Loucy (cell line): ENCODE results near the gene DTNBP1.

Experiments
- H2AFZ ChIP-seq: fragments of 200-600 bp; sonication (generic); 2 replicates; pipeline ENCODE4 v1.6.0; 2016; ENCODE audit warnings: antibody characterized with exemption, mild to moderate bottlenecking, low read length, moderate library complexity
- H3F3A ChIP-seq: fragments of 200-600 bp; 2 replicates; pipeline ENCODE4 v1.6.0; 2016; ENCODE audit warnings: antibody characterized with exemption, low read depth, mild to moderate bottlenecking
- H3K27me3 ChIP-seq: fragments of 200-600 bp; sonication (generic); 2 replicates; pipeline ENCODE4 v1.6.1; 2014; ENCODE audit warnings: low read length, mild to moderate bottlenecking; ENCODE audit not compliant: insufficient read depth, poor library complexity, severe bottlenecking
- H3K36me3 ChIP-seq: fragments of 200-600 bp; sonication (generic); 2 replicates; pipeline ENCODE4 v1.6.1; 2016; ENCODE audit warnings: low read length; ENCODE audit not compliant: insufficient read depth
- H3K4me1 ChIP-seq: fragments of 200-600 bp; sonication (generic); 2 replicates; pipeline ENCODE4 v1.5.1; 2014; ENCODE audit warnings: low read length, mild to moderate bottlenecking; ENCODE audit not compliant: insufficient read depth, poor library complexity, severe bottlenecking
- H3K4me2 ChIP-seq: fragments of 200-600 bp; sonication (generic); 2 replicates; pipeline ENCODE4 v1.6.0; 2014; ENCODE audit warnings: antibody characterized with exemption, low read length, low read depth, mild to moderate bottlenecking; ENCODE audit not compliant: poor library complexity, severe bottlenecking
- H3K4me3 ChIP-seq: fragments of 200-600 bp; sonication (generic); 2 replicates; pipeline ENCODE4 v1.5.1; 2014; ENCODE audit warnings: low read length, mild to moderate bottlenecking, mixed read lengths; ENCODE audit not compliant: poor library complexity, severe bottlenecking
- H3K79me2 ChIP-seq: fragments of 200-600 bp; sonication (generic); 2 replicates; pipeline ENCODE4 v1.6.1; 2014; ENCODE audit warnings: low read length; ENCODE audit not compliant: insufficient read depth
- H3K9ac ChIP-seq: fragments of 200-600 bp; sonication (generic); 2 replicates; pipeline ENCODE4 v1.6.0; 2014; ENCODE audit warnings: mild to moderate bottlenecking, low read depth, low read length, moderate library complexity; ENCODE audit not compliant: poor library complexity, severe bottlenecking
- H3K9me2 ChIP-seq: fragments of 200-600 bp; sonication (generic); replicated peaks from 2 replicates; pipeline ENCODE4 v1.6.1; 2016; ENCODE audit warnings: low read depth, low read length, mixed read lengths
- H3K9me3 ChIP-seq: fragments of 200-600 bp; sonication (generic); 2 replicates; pipeline ENCODE4 v1.6.1; 2014; ENCODE audit warnings: mild to moderate bottlenecking, antibody characterized with exemption, low read length, low read depth; ENCODE audit not compliant: insufficient read depth
- H4K20me1 ChIP-seq: fragments of 200-600 bp; sonication (generic); 2 replicates; pipeline ENCODE4 v1.6.0; 2014; ENCODE audit warnings: antibody characterized with exemption, low read length, mild to moderate bottlenecking; ENCODE audit not compliant: insufficient read depth, poor library complexity, severe bottlenecking
- EZH2phosphoT487 ChIP-seq: fragments of 200-600 bp; IDR thresholded peaks from 2 replicates; pipeline ENCODE4 v1.6.1; 2018; ENCODE audit warnings: antibody characterized with exemption, mild to moderate bottlenecking, moderate library complexity, borderline replicate concordance
- TF ChIP-seq, protein P1 (sequence below): fragments of 200-600 bp; sonication (generic); conservative IDR thresholded peaks from 2 replicates; pipeline ENCODE4 v1.5.1; 2014; ENCODE audit warnings: mild to moderate bottlenecking, antibody characterized with exemption, low read length

Gene DTNBP1

DNA sequence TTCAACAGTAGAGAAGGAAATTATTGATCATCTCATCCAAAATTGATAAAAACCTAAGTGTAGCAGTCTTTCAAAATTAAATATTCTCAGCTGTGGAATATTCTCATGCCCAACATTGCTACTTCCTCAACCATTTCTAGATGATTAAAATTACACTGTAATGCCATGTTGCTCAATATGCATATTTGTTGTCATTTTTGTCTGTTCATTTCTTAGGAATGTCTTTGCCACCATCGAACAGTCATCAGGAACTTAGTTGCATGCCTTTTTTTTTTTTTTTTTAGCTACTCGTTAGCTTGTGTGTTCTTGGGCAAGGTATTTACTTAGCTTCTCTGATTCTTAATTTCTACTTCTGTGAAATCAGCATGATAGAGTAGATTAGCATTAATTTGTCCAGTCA, 188.6 kb downstream of the DTNBP1 start:
- Histone ChIP-seq H2AFZ (no peak overlapping the region), H3K79me2 (peaks cover 96% of the 10 kb centered on the region), H3K36me3 (peaks cover 95% of the 10 kb centered on the region), H3K4me2 (no peak overlapping the region), H3F3A (no peaks in the 10 kb centered on the region), H3K9me3 (no peaks in the 10 kb centered on the region), H3K27me3 (no peaks in the 10 kb centered on the region), H4K20me1 (peaks cover 90% of the 10 kb centered on the region), H3K4me1 (no peaks in the 10 kb centered on the region), H3K4me3 (no peak overlapping the region), H3K9me2 (no peaks in the 10 kb centered on the region), H3K9ac (no peak overlapping the region)
- TF ChIP-seq, protein P1, sequence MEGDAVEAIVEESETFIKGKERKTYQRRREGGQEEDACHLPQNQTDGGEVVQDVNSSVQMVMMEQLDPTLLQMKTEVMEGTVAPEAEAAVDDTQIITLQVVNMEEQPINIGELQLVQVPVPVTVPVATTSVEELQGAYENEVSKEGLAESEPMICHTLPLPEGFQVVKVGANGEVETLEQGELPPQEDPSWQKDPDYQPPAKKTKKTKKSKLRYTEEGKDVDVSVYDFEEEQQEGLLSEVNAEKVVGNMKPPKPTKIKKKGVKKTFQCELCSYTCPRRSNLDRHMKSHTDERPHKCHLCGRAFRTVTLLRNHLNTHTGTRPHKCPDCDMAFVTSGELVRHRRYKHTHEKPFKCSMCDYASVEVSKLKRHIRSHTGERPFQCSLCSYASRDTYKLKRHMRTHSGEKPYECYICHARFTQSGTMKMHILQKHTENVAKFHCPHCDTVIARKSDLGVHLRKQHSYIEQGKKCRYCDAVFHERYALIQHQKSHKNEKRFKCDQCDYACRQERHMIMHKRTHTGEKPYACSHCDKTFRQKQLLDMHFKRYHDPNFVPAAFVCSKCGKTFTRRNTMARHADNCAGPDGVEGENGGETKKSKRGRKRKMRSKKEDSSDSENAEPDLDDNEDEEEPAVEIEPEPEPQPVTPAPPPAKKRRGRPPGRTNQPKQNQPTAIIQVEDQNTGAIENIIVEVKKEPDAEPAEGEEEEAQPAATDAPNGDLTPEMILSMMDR = no peak
- no peak for TF ChIP-seq EZH2phosphoT487

DNA sequence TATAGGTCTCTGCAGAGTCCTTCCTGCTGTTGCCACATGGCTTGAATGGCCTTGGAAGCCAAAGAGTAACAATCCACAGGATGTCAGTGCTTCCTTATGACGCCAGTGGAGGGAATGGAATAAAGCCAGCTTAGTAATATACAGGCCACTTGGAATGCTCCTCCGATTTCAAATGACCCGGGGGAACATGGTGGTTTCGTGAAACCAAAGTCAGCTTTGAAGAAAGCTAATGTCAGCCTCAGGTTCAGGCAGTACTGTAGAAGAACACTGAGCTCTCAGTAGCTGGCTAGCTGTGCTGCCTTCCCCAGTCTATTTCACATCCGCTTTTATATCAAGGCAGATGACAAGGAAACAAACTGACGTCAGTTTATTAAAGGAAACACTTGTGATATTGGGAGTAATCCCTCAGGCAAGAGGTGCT, 189.1 kb downstream of the DTNBP1 start:
- no peaks in the 10 kb centered on the region for H3K9me2 ChIP-seq
- H3K79me2 ChIP-seq = peaks cover 94% of the 10 kb centered on the region
- H3K9ac ChIP-seq = no peak overlapping the region
- H3F3A ChIP-seq = no peaks in the 10 kb centered on the region
- H3K4me1 ChIP-seq = no peaks in the 10 kb centered on the region
- H3K9me3 ChIP-seq = no peaks in the 10 kb centered on the region
- no peak overlapping the region for H2AFZ ChIP-seq
- peaks cover 88% of the 10 kb centered on the region for H4K20me1 ChIP-seq
- peaks cover 94% of the 10 kb centered on the region for H3K36me3 ChIP-seq
- TF ChIP-seq EZH2phosphoT487 = no peak
- TF ChIP-seq, protein P1 = no peak
- no peaks in the 10 kb centered on the region for H3K27me3 ChIP-seq
- no peak overlapping the region for H3K4me3 ChIP-seq
- H3K4me2 ChIP-seq = no peak overlapping the region

DNA sequence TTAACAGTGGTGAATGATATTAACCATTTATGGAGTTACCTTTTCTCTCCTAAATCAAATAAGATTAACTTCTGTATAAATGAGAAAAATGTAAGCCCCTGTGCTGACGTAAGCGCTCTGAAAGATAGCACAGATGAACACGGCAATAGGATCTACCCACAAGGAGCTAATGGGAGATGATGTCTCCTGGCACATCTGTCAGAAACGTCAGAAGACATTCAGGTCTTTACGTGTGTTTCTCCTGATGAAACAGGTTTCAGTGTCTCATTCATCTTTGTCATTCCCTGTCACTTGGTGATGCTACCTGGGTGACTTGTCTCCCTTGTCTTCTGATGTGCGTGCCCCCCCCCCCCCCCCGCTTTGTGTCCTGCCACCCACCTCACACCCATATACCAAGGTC, 189.7 kb downstream of the DTNBP1 start:
- H2AFZ ChIP-seq = no peak overlapping the region
- H3K9me3 ChIP-seq = no peaks in the 10 kb centered on the region
- no peak overlapping the region for H3K9ac ChIP-seq
- no peak overlapping the region for H3K4me3 ChIP-seq
- TF ChIP-seq EZH2phosphoT487 = no peak
- TF ChIP-seq, protein P1 = no peak
- peaks cover 94% of the 10 kb centered on the region for H3K79me2 ChIP-seq
- H3K4me1 ChIP-seq = no peaks in the 10 kb centered on the region
- H3K27me3 ChIP-seq = no peaks in the 10 kb centered on the region
- H3K4me2 ChIP-seq = no peak overlapping the region
- H3K9me2 ChIP-seq = no peaks in the 10 kb centered on the region
- no peaks in the 10 kb centered on the region for H3F3A ChIP-seq
- peaks cover 96% of the 10 kb centered on the region for H3K36me3 ChIP-seq
- peaks cover 89% of the 10 kb centered on the region for H4K20me1 ChIP-seq
